Rectal smooth muscle tissue (tissue), 1 donor: Measurements from ENCODE around the gene EPHA6.

Experiments
- H3K27ac ChIP-seq: one replicate; pipeline ENCODE4 v1.7.0; 2013; ENCODE audit warnings: low read depth, low read length, inconsistent platforms
- H3K27me3 ChIP-seq: one replicate; pipeline ENCODE4 v1.7.0; 2013; ENCODE audit warnings: low read length; ENCODE audit not compliant: control insufficient read depth, insufficient read depth
- H3K36me3 ChIP-seq: one replicate; pipeline ENCODE4 v1.7.0; 2013; ENCODE audit warnings: low read length; ENCODE audit not compliant: control insufficient read depth, insufficient read depth
- H3K4me1 ChIP-seq: one replicate; pipeline ENCODE4 v1.7.0; 2013; ENCODE audit warnings: low read length; ENCODE audit not compliant: control insufficient read depth, insufficient read depth
- H3K4me3 ChIP-seq: one replicate; pipeline ENCODE4 v1.7.0; 2013; ENCODE audit warnings: low read length
- H3K9ac ChIP-seq: one replicate; pipeline ENCODE4 v1.7.0; 2013; ENCODE audit warnings: low read length

The EPHA6 gene

GRCh38 chr3:97359977-97360376 is 545.6 kb downstream of the EPHA6 start:
- Histone ChIP-seq H3K4me1 (no peaks in the 10 kb centered on the region), H3K9ac (no peak overlapping the region), H3K4me3 (no peak overlapping the region), H3K27me3 (no peaks in the 10 kb centered on the region), H3K36me3 (no peaks in the 10 kb centered on the region), H3K27ac (no peak overlapping the region)

GRCh38 chr3:97360804-97361203 is 546.4 kb downstream of the EPHA6 start:
- H3K27me3 ChIP-seq: no peaks in the 10 kb centered on the region
- no peaks in the 10 kb centered on the region for H3K4me1 ChIP-seq
- H3K4me3 ChIP-seq: no peak overlapping the region
- H3K36me3 ChIP-seq: no peaks in the 10 kb centered on the region
- H3K27ac ChIP-seq: no peak overlapping the region
- H3K9ac ChIP-seq: no peak overlapping the region

GRCh38 chr3:97384583-97384982 is 570.2 kb downstream of the EPHA6 start:
- Histone ChIP-seq H3K4me1 (no peaks in the 10 kb centered on the region), H3K9ac (no peak overlapping the region), H3K4me3 (no peak overlapping the region), H3K27me3 (no peaks in the 10 kb centered on the region), H3K27ac (no peak overlapping the region), H3K36me3 (no peaks in the 10 kb centered on the region)

GRCh38 chr3:97388774-97389173 is 574.4 kb downstream of the EPHA6 start:
- no peaks in the 10 kb centered on the region for H3K27me3 ChIP-seq
- H3K4me3 ChIP-seq: no peak overlapping the region
- no peaks in the 10 kb centered on the region for H3K4me1 ChIP-seq
- H3K9ac ChIP-seq: no peak overlapping the region
- no peaks in the 10 kb centered on the region for H3K36me3 ChIP-seq
- H3K27ac ChIP-seq: no peak overlapping the region

- H3K4me1 ChIP-seq: no peaks in the 10 kb centered on the region
- H3K4me3 ChIP-seq: no peak overlapping the region
- no peaks in the 10 kb centered on the region for H3K27me3 ChIP-seq
- H3K36me3 ChIP-seq: no peaks in the 10 kb centered on the region
- H3K27ac ChIP-seq: no peak overlapping the region
- H3K9ac ChIP-seq: no peak overlapping the region
Measured at GRCh38 chr3:97389936-97390335, 575.5 kb downstream of the EPHA6 start.

DNA sequence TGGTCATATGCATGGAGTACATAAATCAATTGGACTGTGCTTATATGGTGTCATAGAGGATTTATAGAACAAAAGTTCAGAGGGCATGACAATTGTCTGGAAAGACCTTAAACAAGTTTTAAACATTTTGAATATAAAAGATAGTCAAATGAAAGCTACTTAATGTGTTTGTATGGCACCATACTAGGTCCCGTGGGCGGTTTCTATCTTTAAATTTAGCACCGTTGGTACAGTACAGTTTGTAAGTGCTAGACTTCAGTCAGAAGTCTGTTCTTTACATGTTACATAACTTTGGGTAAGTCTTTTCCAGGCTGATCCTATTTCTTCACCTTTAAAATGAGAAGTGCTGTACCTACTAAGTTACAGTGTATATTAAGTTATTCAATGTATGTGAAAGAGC is 576.8 kb downstream of the EPHA6 start:
- no peaks in the 10 kb centered on the region for H3K36me3 ChIP-seq
- H3K4me3 ChIP-seq: no peak overlapping the region
- no peak overlapping the region for H3K27ac ChIP-seq
- H3K9ac ChIP-seq: no peak overlapping the region
- no peaks in the 10 kb centered on the region for H3K27me3 ChIP-seq
- no peaks in the 10 kb centered on the region for H3K4me1 ChIP-seq

DNA sequence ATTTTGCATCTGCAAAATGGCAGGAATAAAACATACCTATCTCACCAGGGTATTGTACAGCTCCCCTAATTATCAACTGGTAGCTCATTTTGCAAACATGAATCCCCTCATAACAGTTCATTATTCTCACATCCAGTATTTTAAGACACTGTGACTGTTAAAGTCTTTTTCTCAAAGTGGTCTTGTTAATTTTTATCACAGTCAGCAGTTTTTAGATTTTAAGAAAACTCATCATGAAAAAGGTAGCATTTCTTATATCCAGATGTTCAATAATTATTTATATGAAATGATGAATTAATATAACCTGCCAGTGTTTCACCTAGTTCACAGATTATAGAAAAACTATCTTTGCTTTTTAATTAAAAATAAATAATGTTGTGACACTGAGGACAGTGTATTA is 595.2 kb downstream of the EPHA6 start:
- Histone ChIP-seq H3K27ac (no peak overlapping the region), H3K4me3 (no peak overlapping the region), H3K4me1 (no peaks in the 10 kb centered on the region), H3K36me3 (no peaks in the 10 kb centered on the region), H3K27me3 (no peaks in the 10 kb centered on the region), H3K9ac (no peak overlapping the region)

GRCh38 chr3:97421565-97421964 is 607.2 kb downstream of the EPHA6 start:
- Histone ChIP-seq H3K27me3 (no peaks in the 10 kb centered on the region), H3K9ac (no peak overlapping the region), H3K36me3 (no peaks in the 10 kb centered on the region), H3K27ac (no peak overlapping the region), H3K4me3 (no peak overlapping the region), H3K4me1 (no peaks in the 10 kb centered on the region)

- Histone ChIP-seq H3K36me3 (no peaks in the 10 kb centered on the region), H3K27me3 (no peaks in the 10 kb centered on the region), H3K4me3 (no peak overlapping the region), H3K9ac (no peak overlapping the region), H3K4me1 (peaks cover 4% of the 10 kb centered on the region), H3K27ac (no peak overlapping the region)
Measured at GRCh38 chr3:97425002-97425401, 610.6 kb downstream of the EPHA6 start.

- Histone ChIP-seq H3K9ac (no peak overlapping the region), H3K27ac (no peak overlapping the region), H3K27me3 (no peaks in the 10 kb centered on the region), H3K4me1 (peaks cover 4% of the 10 kb centered on the region), H3K36me3 (no peaks in the 10 kb centered on the region), H3K4me3 (no peak overlapping the region)
Measured at GRCh38 chr3:97430601-97431000, 616.2 kb downstream of the EPHA6 start.

DNA sequence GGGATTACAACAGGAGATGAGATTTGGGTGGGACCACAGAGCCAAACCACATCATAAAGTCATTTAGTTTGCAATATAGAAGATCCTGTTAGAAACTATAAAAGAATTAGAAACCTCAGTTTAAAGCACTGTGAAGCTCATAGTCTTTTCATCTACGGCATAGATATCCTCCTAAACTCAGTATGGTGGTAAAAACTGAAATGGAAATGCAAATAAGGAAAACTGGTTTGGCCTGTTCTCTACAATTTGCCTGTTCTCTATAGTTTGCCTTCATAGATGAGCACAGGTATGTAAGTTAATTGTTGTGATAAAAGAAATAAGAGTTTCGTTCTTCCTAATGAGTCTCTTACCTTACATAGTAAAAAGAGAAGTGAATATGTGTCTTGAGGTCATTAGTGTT is 618.5 kb downstream of the EPHA6 start:
- H3K9ac ChIP-seq: no peak overlapping the region
- peaks cover 4% of the 10 kb centered on the region for H3K4me1 ChIP-seq
- H3K27me3 ChIP-seq: no peaks in the 10 kb centered on the region
- H3K27ac ChIP-seq: no peak overlapping the region
- H3K36me3 ChIP-seq: no peaks in the 10 kb centered on the region
- no peak overlapping the region for H3K4me3 ChIP-seq

DNA sequence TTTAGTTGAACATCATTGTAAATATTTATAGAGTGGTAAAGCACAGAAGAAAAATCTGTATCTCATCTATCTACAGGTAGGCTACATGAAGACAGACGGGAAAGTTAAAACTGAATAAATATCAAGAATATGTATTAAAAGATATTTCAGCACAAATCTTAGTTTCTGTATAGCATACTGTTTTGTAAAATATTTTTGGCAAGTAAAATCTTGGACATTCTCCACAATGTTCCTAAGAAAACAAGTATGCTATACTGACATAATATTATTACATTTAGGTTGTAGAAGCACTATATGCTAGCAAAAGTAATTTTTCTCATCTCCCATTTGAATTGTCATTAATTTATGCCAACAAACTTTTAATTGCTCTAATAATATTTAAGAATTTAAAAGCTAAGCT is 623.7 kb downstream of the EPHA6 start:
- H3K36me3 ChIP-seq: no peaks in the 10 kb centered on the region
- no peaks in the 10 kb centered on the region for H3K27me3 ChIP-seq
- H3K4me3 ChIP-seq: no peak overlapping the region
- H3K9ac ChIP-seq: no peak overlapping the region
- H3K27ac ChIP-seq: no peak overlapping the region
- no peaks in the 10 kb centered on the region for H3K4me1 ChIP-seq

DNA sequence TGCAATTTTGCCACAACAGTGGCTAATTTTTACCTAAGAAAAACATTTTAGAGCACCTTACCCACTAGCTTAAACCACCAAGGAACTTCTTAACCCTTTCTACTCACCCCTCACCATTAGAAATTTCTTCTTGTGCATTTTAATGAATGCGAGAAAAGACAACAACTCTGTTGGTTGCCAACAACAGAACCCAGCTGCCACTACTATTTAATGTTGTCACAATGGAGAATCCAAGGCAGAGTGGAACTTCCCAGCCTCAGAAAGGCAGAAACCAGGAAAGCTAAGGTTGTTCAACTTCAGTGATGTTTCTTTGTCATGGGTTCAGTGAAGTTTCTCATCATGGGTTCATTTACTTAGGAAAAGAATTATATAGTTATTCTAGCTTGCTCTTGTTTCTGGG is 625.0 kb downstream of the EPHA6 start:
- H3K4me3 ChIP-seq: no peak overlapping the region

DNA sequence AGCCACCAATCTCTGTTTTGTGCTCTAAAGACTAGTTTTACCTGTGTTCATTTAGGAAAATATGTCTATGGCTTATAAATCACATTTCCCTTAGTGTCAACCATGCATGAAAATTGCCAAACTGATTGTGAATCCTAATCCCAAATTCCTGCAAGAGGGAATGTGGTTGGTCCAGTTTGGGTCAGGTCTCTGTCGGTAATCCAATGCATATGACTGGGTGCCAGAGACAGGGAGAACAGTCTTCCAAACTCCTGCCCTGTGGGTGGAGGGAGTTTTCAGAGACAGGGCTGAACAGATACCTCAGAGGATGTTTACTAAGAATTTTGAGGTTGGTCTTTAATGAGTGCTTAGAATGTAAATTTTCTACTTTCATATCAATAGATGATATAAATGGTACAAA is 649.6 kb downstream of the EPHA6 start:
- Histone ChIP-seq H3K9ac (no peak overlapping the region), H3K27ac (no peak overlapping the region), H3K36me3 (no peaks in the 10 kb centered on the region), H3K27me3 (no peaks in the 10 kb centered on the region), H3K4me3 (no peak overlapping the region), H3K4me1 (no peaks in the 10 kb centered on the region)

More for the DNA sequence above, 625.0 kb downstream of the EPHA6 start:
- no peaks in the 10 kb centered on the region for H3K27me3 ChIP-seq
- H3K36me3 ChIP-seq: no peaks in the 10 kb centered on the region
- no peaks in the 10 kb centered on the region for H3K4me1 ChIP-seq
- H3K9ac ChIP-seq: no peak overlapping the region
- no peak overlapping the region for H3K27ac ChIP-seq
